T-helper 2 cell treated with Interferon-gamma antibody and Interleukin-4, amounts not matched to agents 5 μg/mL and 100 μg/mL, for 36 hours (primary cell): Measurements from ENCODE around the gene REC114.

Experiments used
- DNase-seq: peaks from one replicate; pipeline ENCODE4 v3.0.0; 2021; ENCODE audit warnings: low spot score
- H3K27ac Mint-ChIP-seq: one replicate; pipeline ENCODE4 v1.8.0; 2021; ENCODE audit warnings: mild to moderate bottlenecking, mixed read lengths
- H3K27me3 Mint-ChIP-seq: one replicate; pipeline ENCODE4 v1.8.0; 2021; ENCODE audit warnings: low read depth, mixed read lengths
- H3K36me3 Mint-ChIP-seq: one replicate; pipeline ENCODE4 v1.8.0; 2021; ENCODE audit warnings: low read depth, mixed read lengths
- H3K4me1 Mint-ChIP-seq: one replicate; pipeline ENCODE4 v1.8.0; 2021; ENCODE audit warnings: low read depth, mixed read lengths
- H3K4me3 Mint-ChIP-seq: one replicate; pipeline ENCODE4 v1.8.0; 2022; ENCODE audit warnings: mild to moderate bottlenecking, moderate library complexity, mixed read lengths
- H3K9me3 Mint-ChIP-seq: one replicate; pipeline ENCODE4 v1.8.0; 2021; ENCODE audit warnings: mixed read lengths

The REC114 gene

DNA sequence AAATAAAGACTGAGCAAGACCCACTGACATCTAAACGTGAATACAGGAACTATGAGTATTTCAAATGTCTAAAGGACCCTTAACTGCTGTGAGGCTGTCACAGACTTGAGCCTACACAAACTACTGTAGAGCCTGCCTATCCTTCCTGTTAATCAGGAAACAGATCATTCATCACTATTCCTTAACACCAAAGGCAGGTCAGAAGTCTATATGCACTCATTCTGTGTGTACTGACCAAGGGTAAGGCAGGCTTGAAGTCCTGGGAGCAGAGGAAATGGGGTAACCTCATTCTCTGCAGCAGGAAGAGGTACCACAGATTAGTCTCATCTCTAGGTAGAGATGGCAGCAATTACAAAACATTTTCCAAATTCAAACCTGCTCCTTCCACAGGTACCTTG lies 159.5 kb downstream of the REC114 start:
- no peak for DNase-seq
- no peak overlapping the region for H3K27ac Mint-ChIP-seq
- no peaks in the 10 kb centered on the region for H3K36me3 Mint-ChIP-seq
- H3K9me3 Mint-ChIP-seq: no peaks in the 10 kb centered on the region
- no peaks in the 10 kb centered on the region for H3K27me3 Mint-ChIP-seq
- H3K4me3 Mint-ChIP-seq: no peak overlapping the region
- peaks cover 11% of the 10 kb centered on the region for H3K4me1 Mint-ChIP-seq

DNA sequence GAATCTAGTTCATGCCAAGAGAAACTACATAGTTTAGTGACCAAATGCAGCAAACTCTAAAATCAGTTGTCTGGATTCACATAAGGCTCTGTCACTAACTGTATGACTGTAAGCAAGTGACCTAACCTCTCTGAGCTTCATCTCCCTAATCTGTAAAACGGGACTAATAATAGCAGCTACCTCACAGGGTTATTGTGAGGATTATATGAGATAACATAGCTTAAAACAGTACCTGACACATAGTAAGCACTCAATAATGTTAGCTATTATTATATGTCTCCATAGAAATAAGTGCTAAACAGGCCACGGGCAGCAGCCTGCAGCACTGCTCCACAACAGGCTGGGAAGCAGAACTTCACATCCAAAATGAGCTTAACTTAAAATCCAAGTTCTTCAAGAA lies 160.0 kb downstream of the REC114 start:
- Mint-ChIP-seq H3K27me3 (no peaks in the 10 kb centered on the region), H3K4me3 (no peak overlapping the region), H3K4me1 (peaks cover 14% of the 10 kb centered on the region), H3K9me3 (no peaks in the 10 kb centered on the region), H3K27ac (no peak overlapping the region), H3K36me3 (no peaks in the 10 kb centered on the region)
- no peak for DNase-seq

DNA sequence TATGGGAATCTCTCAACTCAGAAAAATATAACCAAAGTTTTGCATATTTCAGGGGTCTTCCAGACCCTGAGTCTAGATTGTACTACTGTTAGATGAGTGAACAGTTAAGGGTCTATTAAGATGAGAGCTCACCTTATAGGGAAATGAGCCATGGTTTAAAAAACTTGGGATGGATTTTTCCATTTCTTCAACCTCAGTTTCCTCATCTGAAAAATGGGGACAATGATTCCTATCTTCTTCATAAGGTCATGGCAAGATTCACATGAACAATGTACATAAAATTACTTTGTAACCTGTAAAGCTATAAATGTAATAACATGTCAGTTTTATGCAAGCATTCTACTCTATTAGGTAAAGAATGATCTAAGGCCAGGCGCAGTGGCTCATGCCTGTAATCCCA lies 161.5 kb downstream of the REC114 start:
- H3K4me3 Mint-ChIP-seq: no peak overlapping the region
- no peaks in the 10 kb centered on the region for H3K9me3 Mint-ChIP-seq
- H3K27me3 Mint-ChIP-seq: no peaks in the 10 kb centered on the region

DNA sequence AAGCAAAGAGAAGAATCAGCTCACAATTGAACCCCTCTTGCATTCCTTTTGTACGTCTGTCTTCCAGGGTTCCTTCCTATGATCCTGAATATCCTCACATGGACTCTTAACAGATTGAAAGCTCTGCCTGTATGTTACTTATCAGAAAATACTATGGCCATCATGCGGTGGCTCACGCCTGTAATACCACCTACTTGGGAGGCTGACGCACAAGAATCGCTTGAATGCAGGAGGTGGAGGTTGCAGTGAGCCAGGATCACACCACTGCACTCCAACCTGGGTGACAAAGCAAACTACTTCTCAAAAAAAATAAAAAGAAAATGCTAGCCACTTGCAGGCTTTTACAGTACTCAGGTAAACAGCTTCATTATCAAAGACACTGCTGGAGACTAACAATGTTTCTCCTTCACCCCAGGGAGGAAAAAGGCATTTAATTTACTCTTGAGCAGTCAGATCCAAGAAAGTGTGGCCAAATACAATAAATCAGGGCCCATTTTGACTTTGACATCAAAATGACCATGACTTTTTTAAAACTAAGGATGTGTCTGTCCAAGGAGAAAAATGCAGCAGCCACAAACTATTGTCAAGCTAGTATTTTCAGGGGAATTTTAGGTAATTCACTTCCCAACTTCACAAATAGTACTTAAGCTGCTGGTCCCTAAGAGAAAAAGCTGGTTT lies 162.9 kb downstream of the REC114 start:
- no peak overlapping the region for H3K27ac Mint-ChIP-seq
- no peaks in the 10 kb centered on the region for H3K36me3 Mint-ChIP-seq

More for the DNA sequence above, 161.5 kb downstream of the REC114 start:
- Mint-ChIP-seq H3K27ac (no peak overlapping the region), H3K36me3 (no peaks in the 10 kb centered on the region), H3K4me1 (peaks cover 20% of the 10 kb centered on the region)
- DNase-seq: no peak

DNA sequence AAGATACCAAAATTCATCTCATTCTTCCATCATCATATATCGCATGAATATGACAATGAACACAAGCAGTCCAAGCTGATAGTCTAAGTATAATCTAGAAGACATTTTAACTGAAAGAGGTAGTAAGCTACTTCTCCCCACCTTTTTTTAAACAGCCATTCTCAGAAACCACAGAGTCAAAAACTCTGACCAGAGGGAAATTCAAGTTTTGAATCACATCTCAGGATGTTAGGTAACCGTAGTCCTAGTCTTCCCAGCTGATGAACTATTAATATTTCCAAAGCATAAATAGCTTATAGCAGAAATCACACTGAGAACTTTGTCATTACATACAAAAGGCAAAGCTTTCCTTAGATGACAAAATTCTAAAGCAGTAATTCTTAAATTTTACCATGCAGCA lies 164.4 kb downstream of the REC114 start:
- no peaks in the 10 kb centered on the region for H3K27me3 Mint-ChIP-seq
- no peaks in the 10 kb centered on the region for H3K9me3 Mint-ChIP-seq
- H3K36me3 Mint-ChIP-seq: no peaks in the 10 kb centered on the region
- no peak overlapping the region for H3K27ac Mint-ChIP-seq
- H3K4me3 Mint-ChIP-seq: no peak overlapping the region
- no peak for DNase-seq
- H3K4me1 Mint-ChIP-seq: peaks cover 21% of the 10 kb centered on the region

More for the DNA sequence above, 162.9 kb downstream of the REC114 start:
- H3K4me1 Mint-ChIP-seq: peaks cover 21% of the 10 kb centered on the region
- no peaks in the 10 kb centered on the region for H3K27me3 Mint-ChIP-seq
- no peak overlapping the region for H3K4me3 Mint-ChIP-seq
- no peaks in the 10 kb centered on the region for H3K9me3 Mint-ChIP-seq
- DNase-seq: no peak

DNA sequence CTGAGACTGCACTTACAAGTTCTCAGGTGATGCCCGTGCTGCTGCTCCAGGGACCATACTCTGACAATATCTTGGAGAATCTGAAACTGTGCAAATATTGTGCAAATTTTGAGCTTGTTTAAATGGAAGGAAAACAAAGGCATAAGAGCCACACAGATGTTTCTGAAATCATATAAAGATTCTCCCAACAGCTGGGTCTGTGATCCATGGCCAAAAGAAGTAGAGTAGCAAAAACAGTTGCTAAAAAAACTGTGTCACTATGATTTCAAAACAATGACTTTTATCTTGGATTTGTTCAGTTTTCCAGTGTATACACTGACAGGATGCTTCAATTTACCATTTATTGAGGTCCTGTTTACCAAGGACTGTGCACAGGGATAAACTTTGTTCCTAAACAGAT lies 164.9 kb downstream of the REC114 start:
- peaks cover 21% of the 10 kb centered on the region for H3K4me1 Mint-ChIP-seq

DNA sequence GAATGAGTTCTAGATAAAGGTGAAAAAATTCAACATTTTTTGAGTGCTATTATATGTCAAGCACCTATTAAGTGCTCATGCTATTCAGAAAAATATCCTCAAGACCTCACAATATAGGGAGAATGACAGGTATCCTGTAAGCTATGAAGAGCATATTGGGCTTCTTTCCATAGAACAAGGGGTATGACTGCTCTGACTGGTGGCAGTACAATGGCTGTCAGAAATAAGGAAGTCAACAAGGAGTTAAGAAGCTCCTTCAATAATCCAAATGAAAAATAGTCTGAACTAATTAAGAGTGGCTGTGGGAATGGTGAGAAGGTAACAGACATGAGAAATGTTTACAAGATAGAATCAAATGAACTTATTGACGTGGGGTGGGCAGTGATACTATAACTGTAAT lies 165.5 kb downstream of the REC114 start:
- H3K9me3 Mint-ChIP-seq: no peaks in the 10 kb centered on the region
- H3K4me3 Mint-ChIP-seq: no peak overlapping the region
- H3K4me1 Mint-ChIP-seq: peaks cover 20% of the 10 kb centered on the region
- no peaks in the 10 kb centered on the region for H3K36me3 Mint-ChIP-seq
- H3K27ac Mint-ChIP-seq: no peak overlapping the region
- no peaks in the 10 kb centered on the region for H3K27me3 Mint-ChIP-seq
- DNase-seq: no peak

More for the DNA sequence above, 164.9 kb downstream of the REC114 start:
- H3K9me3 Mint-ChIP-seq: no peaks in the 10 kb centered on the region
- DNase-seq: no peak
- no peak overlapping the region for H3K4me3 Mint-ChIP-seq
- no peaks in the 10 kb centered on the region for H3K27me3 Mint-ChIP-seq
- H3K36me3 Mint-ChIP-seq: no peaks in the 10 kb centered on the region
- H3K27ac Mint-ChIP-seq: no peak overlapping the region

DNA sequence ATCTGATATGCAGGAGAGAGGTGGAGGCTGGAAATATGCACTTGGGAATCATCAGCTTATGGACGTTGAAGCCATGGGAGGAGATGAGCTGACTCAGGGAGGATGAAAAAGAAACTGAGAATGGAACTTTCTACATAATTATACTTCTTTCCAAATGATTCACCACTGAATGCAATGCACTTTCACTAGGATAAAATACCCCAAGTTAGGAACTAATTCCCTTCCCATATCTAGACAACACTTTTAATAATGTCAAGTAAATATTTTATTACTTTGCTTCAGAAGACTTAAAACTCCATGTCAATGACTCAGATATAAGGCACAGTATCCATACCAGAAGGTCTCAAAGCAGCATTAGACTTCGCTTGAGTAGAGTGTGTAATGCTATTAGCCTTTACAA lies 166.0 kb downstream of the REC114 start:
- H3K36me3 Mint-ChIP-seq: no peaks in the 10 kb centered on the region
- H3K27ac Mint-ChIP-seq: no peak overlapping the region
- H3K27me3 Mint-ChIP-seq: no peaks in the 10 kb centered on the region
- H3K9me3 Mint-ChIP-seq: no peaks in the 10 kb centered on the region
- no peak for DNase-seq
- no peak overlapping the region for H3K4me3 Mint-ChIP-seq
- H3K4me1 Mint-ChIP-seq: peaks cover 20% of the 10 kb centered on the region
